ENCODE data around the gene CPLANE2. TPM values are rescaled to one million over a fixed set of nuclear protein-coding genes. Genes with fewer than 3 reads are reported as not detected.

Gene CPLANE2
- total RNA-seq, 1 experiment from 2014 or later, result 6.3 TPM

- Mint-ChIP-seq H3K36me3 (ENCODE audit: insufficient read depth in 1 of 3, low read depth in 3 of 3) (peaks cover 0 to 5% (median 0%) of the 10 kb centered on the region in 3 experiments; a peak in 1 of 7 replicates), H3K27me3 (ENCODE audit: low read depth) (no peaks in the 10 kb centered on the region), H3K9me3 (no peaks in the 10 kb centered on the region), H3K27ac (no peak overlapping the region), H3K4me1 (no peaks in the 10 kb centered on the region), H3K4me3 (no peak overlapping the region)
- Histone ChIP-seq H4K20me1 (ENCODE audit: control insufficient read depth, insufficient read depth, insufficient read length) (no peaks in the 10 kb centered on the region), H4K8ac (replicated peaks; ENCODE audit: insufficient read length, low read depth, low read length) (no peak overlapping the region), H3K79me1 (ENCODE audit: insufficient read depth, low read depth, low read length, poor library complexity, severe bottlenecking) (no peaks in the 10 kb centered on the region), H2BK15ac (ENCODE audit: low read depth, low read length) (no peak overlapping the region), H3K79me2 (ENCODE audit: insufficient read depth, low read length) (no peaks in the 10 kb centered on the region; the same call in 1 of the 2 replicates), H3K23me2 (ENCODE audit: insufficient read length, low read depth, low read length, poor library complexity, severe bottlenecking) (no peaks in the 10 kb centered on the region), H2BK5ac (ENCODE audit: insufficient read length, low read length) (no peak overlapping the region), H3K14ac (ENCODE audit: insufficient read depth, low read length) (no peak overlapping the region), H2AFZ (ENCODE audit: low read length) (no peak overlapping the region), H3K4ac (ENCODE audit: low read depth, low read length) (no peak overlapping the region), H3K9me3 (ENCODE audit: control insufficient read depth, low read depth, low read length) (no peaks in the 10 kb centered on the region), H3K4me2 (ENCODE audit: insufficient read depth, insufficient read length, low read length) (no peak overlapping the region), H2BK12ac (ENCODE audit: insufficient read length, low read depth, low read length) (no peak overlapping the region), H3K18ac (ENCODE audit: insufficient read length, low read depth, low read length) (no peak overlapping the region), H3T11ph (ENCODE audit: low read length) (no peak overlapping the region), H3K4me1 (ENCODE audit: insufficient read depth, low read length) (no peaks in the 10 kb centered on the region), H3K23ac (ENCODE audit: insufficient read length, low read depth, low read length) (no peak overlapping the region), H3K56ac (ENCODE audit: insufficient read length, low read depth, low read length) (no peak overlapping the region), H2AK5ac (ENCODE audit: insufficient read length, low read length) (no peak overlapping the region), H2BK20ac (ENCODE audit: low read depth, low read length, poor library complexity, severe bottlenecking) (no peak overlapping the region), H3K27ac (ENCODE audit: insufficient read length, low read depth, low read length) (no peak overlapping the region), H4K5ac (ENCODE audit: insufficient read length, low read depth, low read length) (no peak overlapping the region), H3K9ac (ENCODE audit: extremely low read depth, insufficient read length, low read length) (no peak overlapping the region), H3K27me3 (ENCODE audit: insufficient read depth, low read length) (no peaks in the 10 kb centered on the region), H4K91ac (ENCODE audit: insufficient read length, low read depth, low read length) (no peak overlapping the region), H2BK120ac (ENCODE audit: low read depth, low read length, poor library complexity, severe bottlenecking) (no peak overlapping the region)
- DNase-seq, result no peak
- no CpG with 5 or more reads among the region's 2 CpGs for WGBS (ENCODE audit: extremely low coverage, insufficient read length, low lambda C conversion rate)
- TF ChIP-seq CTCF (conservative IDR thresholded peaks at IDR 0.05), result no peak
Observed at GRCh38 chr1:16281765-16282164, 44.8 kb upstream of the CPLANE2 start.

All from H9 (cell line).